ENCODE data around the gene STK17B.

The STK17B gene

DNA sequence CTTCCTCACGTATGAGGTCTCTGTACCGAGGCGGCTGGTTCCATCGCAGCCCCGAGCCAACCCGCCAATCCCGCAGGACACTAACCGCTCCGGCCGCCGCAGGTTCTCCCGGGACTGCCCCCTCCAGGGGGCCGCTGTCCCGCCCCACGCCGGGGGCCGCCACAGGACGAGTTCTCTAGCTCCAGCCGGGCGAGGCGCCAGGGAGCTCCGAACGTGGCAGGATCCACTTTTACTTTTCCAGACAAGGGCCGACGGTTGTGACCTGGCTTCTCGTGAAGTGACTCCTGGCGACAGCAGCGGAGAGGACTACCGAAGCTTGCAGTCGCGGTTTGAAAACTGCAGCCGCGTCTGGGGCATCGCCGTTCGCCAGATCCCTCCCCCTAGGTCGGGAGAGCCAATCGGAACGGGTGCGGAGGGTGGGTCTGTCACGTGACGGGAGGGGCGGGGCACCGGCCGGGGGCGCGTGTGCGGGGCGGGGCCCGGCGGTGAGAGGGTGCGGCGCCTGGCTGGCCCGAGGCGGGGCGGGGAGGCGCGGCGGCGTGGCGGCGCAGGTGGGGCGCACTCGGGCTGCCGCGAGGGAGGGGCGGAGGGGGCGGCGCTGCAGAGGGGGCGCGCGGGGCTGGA, at the start of gene STK17B (continued):
- peak; percentile 74 for TF ChIP-seq KLF8 (tag by site-specific recombination; IDR thresholded peaks at IDR 0.05)
- no peak for TF ChIP-seq ZNF211 (tag by site-specific recombination; IDR thresholded peaks at IDR 0.05; ENCODE audit: low read depth)
- TF ChIP-seq, protein P1, sequence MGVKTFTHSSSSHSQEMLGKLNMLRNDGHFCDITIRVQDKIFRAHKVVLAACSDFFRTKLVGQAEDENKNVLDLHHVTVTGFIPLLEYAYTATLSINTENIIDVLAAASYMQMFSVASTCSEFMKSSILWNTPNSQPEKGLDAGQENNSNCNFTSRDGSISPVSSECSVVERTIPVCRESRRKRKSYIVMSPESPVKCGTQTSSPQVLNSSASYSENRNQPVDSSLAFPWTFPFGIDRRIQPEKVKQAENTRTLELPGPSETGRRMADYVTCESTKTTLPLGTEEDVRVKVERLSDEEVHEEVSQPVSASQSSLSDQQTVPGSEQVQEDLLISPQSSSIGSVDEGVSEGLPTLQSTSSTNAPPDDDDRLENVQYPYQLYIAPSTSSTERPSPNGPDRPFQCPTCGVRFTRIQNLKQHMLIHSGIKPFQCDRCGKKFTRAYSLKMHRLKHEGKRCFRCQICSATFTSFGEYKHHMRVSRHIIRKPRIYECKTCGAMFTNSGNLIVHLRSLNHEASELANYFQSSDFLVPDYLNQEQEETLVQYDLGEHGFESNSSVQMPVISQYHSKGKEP (tag by site-specific recombination; IDR thresholded peaks at IDR 0.05) = peak; percentile 82
- TF ChIP-seq, protein P2, sequence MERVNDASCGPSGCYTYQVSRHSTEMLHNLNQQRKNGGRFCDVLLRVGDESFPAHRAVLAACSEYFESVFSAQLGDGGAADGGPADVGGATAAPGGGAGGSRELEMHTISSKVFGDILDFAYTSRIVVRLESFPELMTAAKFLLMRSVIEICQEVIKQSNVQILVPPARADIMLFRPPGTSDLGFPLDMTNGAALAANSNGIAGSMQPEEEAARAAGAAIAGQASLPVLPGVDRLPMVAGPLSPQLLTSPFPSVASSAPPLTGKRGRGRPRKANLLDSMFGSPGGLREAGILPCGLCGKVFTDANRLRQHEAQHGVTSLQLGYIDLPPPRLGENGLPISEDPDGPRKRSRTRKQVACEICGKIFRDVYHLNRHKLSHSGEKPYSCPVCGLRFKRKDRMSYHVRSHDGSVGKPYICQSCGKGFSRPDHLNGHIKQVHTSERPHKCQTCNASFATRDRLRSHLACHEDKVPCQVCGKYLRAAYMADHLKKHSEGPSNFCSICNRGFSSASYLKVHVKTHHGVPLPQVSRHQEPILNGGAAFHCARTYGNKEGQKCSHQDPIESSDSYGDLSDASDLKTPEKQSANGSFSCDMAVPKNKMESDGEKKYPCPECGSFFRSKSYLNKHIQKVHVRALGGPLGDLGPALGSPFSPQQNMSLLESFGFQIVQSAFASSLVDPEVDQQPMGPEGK (tag by site-specific recombination; IDR thresholded peaks at IDR 0.05) = peak; percentile 75
- TF ChIP-seq ZEB2 (tag by site-specific recombination; IDR thresholded peaks at IDR 0.05) = peak; percentile 57
- TF ChIP-seq, protein P3, sequence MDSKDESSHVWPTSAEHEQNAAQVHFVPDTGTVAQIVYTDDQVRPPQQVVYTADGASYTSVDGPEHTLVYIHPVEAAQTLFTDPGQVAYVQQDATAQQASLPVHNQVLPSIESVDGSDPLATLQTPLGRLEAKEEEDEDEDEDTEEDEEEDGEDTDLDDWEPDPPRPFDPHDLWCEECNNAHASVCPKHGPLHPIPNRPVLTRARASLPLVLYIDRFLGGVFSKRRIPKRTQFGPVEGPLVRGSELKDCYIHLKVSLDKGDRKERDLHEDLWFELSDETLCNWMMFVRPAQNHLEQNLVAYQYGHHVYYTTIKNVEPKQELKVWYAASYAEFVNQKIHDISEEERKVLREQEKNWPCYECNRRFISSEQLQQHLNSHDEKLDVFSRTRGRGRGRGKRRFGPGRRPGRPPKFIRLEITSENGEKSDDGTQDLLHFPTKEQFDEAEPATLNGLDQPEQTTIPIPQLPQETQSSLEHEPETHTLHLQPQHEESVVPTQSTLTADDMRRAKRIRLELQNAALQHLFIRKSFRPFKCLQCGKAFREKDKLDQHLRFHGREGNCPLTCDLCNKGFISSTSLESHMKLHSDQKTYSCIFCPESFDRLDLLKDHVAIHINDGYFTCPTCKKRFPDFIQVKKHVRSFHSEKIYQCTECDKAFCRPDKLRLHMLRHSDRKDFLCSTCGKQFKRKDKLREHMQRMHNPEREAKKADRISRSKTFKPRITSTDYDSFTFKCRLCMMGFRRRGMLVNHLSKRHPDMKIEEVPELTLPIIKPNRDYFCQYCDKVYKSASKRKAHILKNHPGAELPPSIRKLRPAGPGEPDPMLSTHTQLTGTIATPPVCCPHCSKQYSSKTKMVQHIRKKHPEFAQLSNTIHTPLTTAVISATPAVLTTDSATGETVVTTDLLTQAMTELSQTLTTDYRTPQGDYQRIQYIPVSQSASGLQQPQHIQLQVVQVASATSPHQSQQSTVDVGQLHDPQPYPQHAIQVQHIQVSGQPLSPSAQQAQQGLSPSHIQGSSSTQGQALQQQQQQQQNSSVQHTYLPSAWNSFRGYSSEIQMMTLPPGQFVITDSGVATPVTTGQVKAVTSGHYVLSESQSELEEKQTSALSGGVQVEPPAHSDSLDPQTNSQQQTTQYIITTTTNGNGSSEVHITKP (tag by site-specific recombination; IDR thresholded peaks at IDR 0.05) = peak; percentile 48; the same call in 1 of the 2 replicates
- TF ChIP-seq KLF10 (tag by site-specific recombination; IDR thresholded peaks at IDR 0.05) = peak; percentile 92
- TF ChIP-seq SP2 (tag by site-specific recombination; IDR thresholded peaks at IDR 0.05) = peak; percentile 75
- TF ChIP-seq OSR2 (tag by site-specific recombination; IDR thresholded peaks at IDR 0.05) = peak; percentile 16; the same call in 1 of the 2 replicates
- TF ChIP-seq, protein P4, sequence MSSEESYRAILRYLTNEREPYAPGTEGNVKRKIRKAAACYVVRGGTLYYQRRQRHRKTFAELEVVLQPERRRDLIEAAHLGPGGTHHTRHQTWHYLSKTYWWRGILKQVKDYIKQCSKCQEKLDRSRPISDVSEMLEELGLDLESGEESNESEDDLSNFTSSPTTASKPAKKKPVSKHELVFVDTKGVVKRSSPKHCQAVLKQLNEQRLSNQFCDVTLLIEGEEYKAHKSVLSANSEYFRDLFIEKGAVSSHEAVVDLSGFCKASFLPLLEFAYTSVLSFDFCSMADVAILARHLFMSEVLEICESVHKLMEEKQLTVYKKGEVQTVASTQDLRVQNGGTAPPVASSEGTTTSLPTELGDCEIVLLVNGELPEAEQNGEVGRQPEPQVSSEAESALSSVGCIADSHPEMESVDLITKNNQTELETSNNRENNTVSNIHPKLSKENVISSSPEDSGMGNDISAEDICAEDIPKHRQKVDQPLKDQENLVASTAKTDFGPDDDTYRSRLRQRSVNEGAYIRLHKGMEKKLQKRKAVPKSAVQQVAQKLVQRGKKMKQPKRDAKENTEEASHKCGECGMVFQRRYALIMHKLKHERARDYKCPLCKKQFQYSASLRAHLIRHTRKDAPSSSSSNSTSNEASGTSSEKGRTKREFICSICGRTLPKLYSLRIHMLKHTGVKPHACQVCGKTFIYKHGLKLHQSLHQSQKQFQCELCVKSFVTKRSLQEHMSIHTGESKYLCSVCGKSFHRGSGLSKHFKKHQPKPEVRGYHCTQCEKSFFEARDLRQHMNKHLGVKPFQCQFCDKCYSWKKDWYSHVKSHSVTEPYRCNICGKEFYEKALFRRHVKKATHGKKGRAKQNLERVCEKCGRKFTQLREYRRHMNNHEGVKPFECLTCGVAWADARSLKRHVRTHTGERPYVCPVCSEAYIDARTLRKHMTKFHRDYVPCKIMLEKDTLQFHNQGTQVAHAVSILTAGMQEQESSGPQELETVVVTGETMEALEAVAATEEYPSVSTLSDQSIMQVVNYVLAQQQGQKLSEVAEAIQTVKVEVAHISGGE (tag by site-specific recombination; conservative IDR thresholded peaks at IDR 0.05; ENCODE audit: low read depth) = no peak
- peak; percentile 58 for TF ChIP-seq ZIC2 (tag by site-specific recombination; IDR thresholded peaks at IDR 0.05)
- no peak for TF ChIP-seq ZNF140 (tag by site-specific recombination; IDR thresholded peaks at IDR 0.05)
- TF ChIP-seq ZFP37 (tag by site-specific recombination; IDR thresholded peaks at IDR 0.05) = peak; percentile 74
- peak; percentile 86 for TF ChIP-seq KLF1 (tag by site-specific recombination; IDR thresholded peaks at IDR 0.05)
- TF ChIP-seq SP7 (tag by site-specific recombination; IDR thresholded peaks at IDR 0.05) = 0 out of 2 replicates have a peak, but pooled peaks have one; percentile 36

DNA sequence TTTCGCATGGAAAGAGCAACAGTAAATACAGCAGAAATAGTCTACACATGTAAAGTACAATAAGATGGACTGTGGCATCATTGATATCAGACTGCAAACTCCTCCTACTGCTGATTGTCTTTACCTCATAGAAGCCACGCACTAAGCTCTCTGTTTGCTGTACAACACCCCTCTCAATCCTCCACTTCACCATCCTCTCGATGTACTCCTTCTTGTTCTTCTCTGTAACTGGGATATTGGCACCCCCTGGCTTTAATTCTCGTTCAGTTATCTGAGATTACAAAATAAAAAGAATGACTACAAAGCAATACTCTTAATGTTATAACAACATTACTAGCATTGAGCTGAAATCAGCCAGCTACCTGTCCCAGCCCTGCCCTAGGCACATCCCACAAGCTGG, 49.3 kb upstream of the STK17B start:
- Histone ChIP-seq H3K36me3 (ENCODE audit: control insufficient read depth in 2 of 2, insufficient read depth in 1 of 2, low read length in 2 of 2) (no peaks in the 10 kb centered on the region), H3K9me3 (ENCODE audit: control insufficient read depth, insufficient read depth, low read depth, low read length) (no peaks in the 10 kb centered on the region), H3K27ac (ENCODE audit: extremely low read depth, low read depth, low read length) (no peak overlapping the region), H3K4me1 (ENCODE audit: control insufficient read depth, insufficient read depth, low read length) (peaks cover 3% of the 10 kb centered on the region; the same call in 1 of the 2 replicates), H3K4me3 (ENCODE audit: low read depth, low read length) (no peak overlapping the region)
- CTCF ChIA-PET = interaction anchor here (0.6 kb wide), 1 partner anchor 70 kb away, joined by 3 read pairs; no protein-coding TSS in a partner anchor
- POLR2A ChIA-PET = interaction anchor here (0.9 kb wide), 1 partner anchor 49 kb away, joined by 4 read pairs; the partner anchor contains the start of gene STK17B
- TF ChIP-seq, protein P5, sequence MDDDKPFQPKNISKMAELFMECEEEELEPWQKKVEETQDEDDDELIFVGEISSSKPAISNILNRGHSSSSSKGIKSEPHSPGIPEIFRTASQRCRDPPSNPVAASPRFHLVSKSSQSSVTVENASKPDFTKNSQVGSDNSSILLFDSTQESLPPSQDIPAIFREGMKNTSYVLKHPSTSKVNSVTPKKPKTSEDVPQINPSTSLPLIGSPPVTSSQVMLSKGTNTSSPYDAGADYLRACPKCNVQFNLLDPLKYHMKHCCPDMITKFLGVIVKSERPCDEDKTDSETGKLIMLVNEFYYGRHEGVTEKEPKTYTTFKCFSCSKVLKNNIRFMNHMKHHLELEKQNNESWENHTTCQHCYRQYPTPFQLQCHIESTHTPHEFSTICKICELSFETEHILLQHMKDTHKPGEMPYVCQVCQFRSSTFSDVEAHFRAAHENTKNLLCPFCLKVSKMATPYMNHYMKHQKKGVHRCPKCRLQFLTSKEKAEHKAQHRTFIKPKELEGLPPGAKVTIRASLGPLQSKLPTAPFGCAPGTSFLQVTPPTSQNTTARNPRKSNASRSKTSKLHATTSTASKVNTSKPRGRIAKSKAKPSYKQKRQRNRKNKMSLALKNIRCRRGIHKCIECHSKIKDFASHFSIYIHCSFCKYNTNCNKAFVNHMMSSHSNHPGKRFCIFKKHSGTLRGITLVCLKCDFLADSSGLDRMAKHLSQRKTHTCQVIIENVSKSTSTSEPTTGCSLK (tag by site-specific recombination; IDR thresholded peaks at IDR 0.05) = no peak
- TF ChIP-seq ZNF133 (tag by site-specific recombination; IDR thresholded peaks at IDR 0.05) (no peak), SCRT1 (tag by site-specific recombination; IDR thresholded peaks at IDR 0.05; ENCODE audit: borderline replicate concordance) (no peak), ZNF214 (tag by site-specific recombination; IDR thresholded peaks at IDR 0.05; ENCODE audit: borderline replicate concordance) (no peak), ZNF707 (tag by site-specific recombination; IDR thresholded peaks at IDR 0.05) (no peak), ZNF2 (tag by site-specific recombination; IDR thresholded peaks at IDR 0.05) (no peak), ZNF660 (tag by site-specific recombination; IDR thresholded peaks at IDR 0.05) (no peak), ZNF623 (tag by site-specific recombination; IDR thresholded peaks at IDR 0.05) (no peak), ZNF624 (tag by site-specific recombination; IDR thresholded peaks at IDR 0.05) (no peak)
